T-helper 2 cell (primary cell): ENCODE measurements around the gene BTBD9.
"Not testable (repeated sequence)": the region's sequence is repeated elsewhere in the genome, so short reads cannot be mapped to it uniquely, and the experiment has no call there.

ENCODE experiments used
- DNase-seq, 5 experiments: peaks; one replicate each; pipeline versions ENCODE4 v3.0.0 to v3.0.0-alpha.2; 2012 to 2022

The BTBD9 gene

GRCh38 chr6:38375341-38375740 lies 264.4 kb downstream of the BTBD9 start:
- no peak for DNase-seq

GRCh38 chr6:38371881-38372280 lies 267.8 kb downstream of the BTBD9 start:
- no peak for DNase-seq

- DNase-seq = no peak
These were observed 268.8 kb downstream of the BTBD9 start for GRCh38 chr6:38370653-38371601.

GRCh38 chr6:38367231-38367630 lies 272.5 kb downstream of the BTBD9 start:
- DNase-seq = no peak

GRCh38 chr6:38366234-38366633 lies 273.5 kb downstream of the BTBD9 start:
- DNase-seq = no peak

- no peak for DNase-seq
These were observed 275.0 kb downstream of the BTBD9 start for GRCh38 chr6:38364775-38365174.

- DNase-seq = no peak
These were observed 275.6 kb downstream of the BTBD9 start for GRCh38 chr6:38364127-38364526.

GRCh38 chr6:38355519-38355918 lies 284.2 kb downstream of the BTBD9 start:
- DNase-seq = peak in 1 of 5 experiments; percentile 31

GRCh38 chr6:38354905-38355304 lies 284.8 kb downstream of the BTBD9 start:
- peak in 1 of 5 experiments; percentile 49 for DNase-seq

- DNase-seq = no peak
These were observed 285.7 kb downstream of the BTBD9 start for GRCh38 chr6:38354037-38354381.

GRCh38 chr6:38353310-38354036 lies 286.3 kb downstream of the BTBD9 start:
- no peak for DNase-seq

GRCh38 chr6:38352636-38353035 lies 287.1 kb downstream of the BTBD9 start:
- DNase-seq = no peak

GRCh38 chr6:38350942-38351341 lies 288.8 kb downstream of the BTBD9 start:
- DNase-seq = no peak

- no peak for DNase-seq
These were observed 289.5 kb downstream of the BTBD9 start for GRCh38 chr6:38350220-38350619.

- DNase-seq = no peak
These were observed 289.9 kb downstream of the BTBD9 start for GRCh38 chr6:38349795-38350194.

GRCh38 chr6:38349221-38349620 lies 290.5 kb downstream of the BTBD9 start:
- DNase-seq = no peak

- no peak for DNase-seq
These were observed 291.4 kb downstream of the BTBD9 start for GRCh38 chr6:38348371-38348770.

GRCh38 chr6:38347829-38348228 lies 291.9 kb downstream of the BTBD9 start:
- DNase-seq = not testable (repeated sequence)

GRCh38 chr6:38346291-38347079 lies 293.2 kb downstream of the BTBD9 start:
- no peak for DNase-seq

- DNase-seq = no peak
These were observed 294.1 kb downstream of the BTBD9 start for GRCh38 chr6:38345586-38345985.

- no peak for DNase-seq
These were observed 298.2 kb downstream of the BTBD9 start for GRCh38 chr6:38341496-38341895.

GRCh38 chr6:38339914-38340313 lies 299.8 kb downstream of the BTBD9 start:
- DNase-seq = no peak

GRCh38 chr6:38337819-38338465 lies 301.8 kb downstream of the BTBD9 start:
- DNase-seq = no peak
